GM15510 (cell line): Measurements from ENCODE around the gene TMEM121.
A peak's percentile ranks its signal among the peaks of the same experiment; 100 is the strongest.

Experiments used
- POLR2A ChIP-seq: IDR thresholded peaks from 3 replicates; pipeline ENCODE4 v1.6.1; 2011; ENCODE audit warnings: borderline replicate concordance; ENCODE audit not compliant: insufficient read length; ENCODE audit errors: extremely low read depth

TMEM121 gene

DNA sequence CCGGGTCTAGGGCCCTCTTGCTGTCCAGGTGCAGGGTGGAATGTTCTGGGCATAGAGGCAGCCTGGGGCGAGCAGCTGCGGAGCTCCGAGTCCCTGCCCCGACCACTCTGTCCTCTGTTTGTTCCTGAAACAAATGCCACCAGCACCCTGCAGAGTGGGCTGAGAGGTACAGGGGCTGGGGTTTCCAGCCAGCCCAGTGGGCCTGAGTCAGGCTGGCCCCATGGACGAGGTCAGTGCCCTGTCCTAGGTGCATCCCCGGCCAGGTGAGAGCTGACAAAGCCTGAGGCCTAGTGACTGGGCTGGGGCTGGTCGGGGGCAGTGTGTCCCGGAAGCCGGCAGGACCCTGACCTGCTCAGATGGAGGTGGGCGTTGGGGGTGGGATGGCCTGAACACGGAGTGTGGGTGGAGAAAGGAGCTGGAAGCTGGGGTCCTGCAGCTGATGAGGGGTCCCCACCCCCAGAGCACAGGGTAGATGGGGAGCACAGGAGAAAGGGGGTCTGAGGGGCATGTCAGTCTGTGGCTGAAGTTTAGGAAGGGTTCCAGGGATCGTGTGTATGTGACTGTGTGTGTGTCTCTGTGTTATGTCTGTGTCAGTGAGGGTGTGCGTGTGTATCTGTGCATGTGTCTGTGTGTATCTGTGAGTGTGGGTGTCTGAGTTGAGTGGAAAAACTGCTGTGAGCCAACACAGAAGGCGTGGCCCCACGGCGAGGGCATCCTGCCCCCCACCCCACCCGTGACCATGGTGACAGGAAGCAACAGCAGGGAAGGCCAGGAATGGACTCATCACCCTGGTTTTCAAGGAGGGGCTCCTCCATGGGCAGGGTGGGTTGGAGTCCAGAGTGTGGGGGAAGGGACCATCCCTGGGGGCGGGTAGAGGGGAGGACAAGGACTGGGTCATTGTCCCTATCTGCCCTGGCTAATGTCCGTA, 42.0 kb upstream of the TMEM121 start:
- TF ChIP-seq POLR2A, result no peak

GRCh38 chr14:105484997-105485393, 41.4 kb upstream of the TMEM121 start:
- no peak for TF ChIP-seq POLR2A

DNA sequence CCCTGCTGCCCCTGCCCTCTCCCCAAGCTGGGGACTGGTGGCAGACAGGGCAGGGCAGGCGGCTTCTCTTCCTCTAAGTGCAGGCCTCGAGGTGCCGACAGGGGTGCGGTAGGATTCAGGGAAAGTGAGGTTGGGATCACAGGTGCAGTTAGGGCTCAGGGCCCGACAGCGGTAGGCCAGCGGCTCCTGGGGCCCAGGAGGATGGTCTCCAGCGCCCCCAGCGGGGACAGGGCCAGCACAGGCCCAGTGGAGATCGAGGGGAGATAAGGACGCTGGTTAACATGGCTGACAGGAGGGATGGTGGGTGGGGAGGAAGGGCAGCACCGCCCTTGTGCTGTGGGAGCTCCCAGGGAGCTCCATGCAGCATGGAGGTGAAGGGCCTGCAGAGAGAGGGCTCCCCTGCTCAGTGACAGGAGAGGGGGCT, 40.6 kb upstream of the TMEM121 start:
- TF ChIP-seq POLR2A, result no peak

GRCh38 chr14:105486163-105486973, 40.0 kb upstream of the TMEM121 start, which contains the start of gene CRIP1:
Gene CRIP1, plus strand, starts transcription at chr14:105486886. Its CDS starts 374 bp downstream, at chr14:105487260.
- TF ChIP-seq POLR2A, result no peak

GRCh38 chr14:105486974-105487448, 39.4 kb upstream of the TMEM121 start:
- peak; percentile 84 for TF ChIP-seq POLR2A

GRCh38 chr14:105487449-105487985, 38.9 kb upstream of the TMEM121 start:
- TF ChIP-seq POLR2A, result peak; percentile 7

GRCh38 chr14:105487986-105488777, 38.2 kb upstream of the TMEM121 start:
- TF ChIP-seq POLR2A, result no peak

DNA sequence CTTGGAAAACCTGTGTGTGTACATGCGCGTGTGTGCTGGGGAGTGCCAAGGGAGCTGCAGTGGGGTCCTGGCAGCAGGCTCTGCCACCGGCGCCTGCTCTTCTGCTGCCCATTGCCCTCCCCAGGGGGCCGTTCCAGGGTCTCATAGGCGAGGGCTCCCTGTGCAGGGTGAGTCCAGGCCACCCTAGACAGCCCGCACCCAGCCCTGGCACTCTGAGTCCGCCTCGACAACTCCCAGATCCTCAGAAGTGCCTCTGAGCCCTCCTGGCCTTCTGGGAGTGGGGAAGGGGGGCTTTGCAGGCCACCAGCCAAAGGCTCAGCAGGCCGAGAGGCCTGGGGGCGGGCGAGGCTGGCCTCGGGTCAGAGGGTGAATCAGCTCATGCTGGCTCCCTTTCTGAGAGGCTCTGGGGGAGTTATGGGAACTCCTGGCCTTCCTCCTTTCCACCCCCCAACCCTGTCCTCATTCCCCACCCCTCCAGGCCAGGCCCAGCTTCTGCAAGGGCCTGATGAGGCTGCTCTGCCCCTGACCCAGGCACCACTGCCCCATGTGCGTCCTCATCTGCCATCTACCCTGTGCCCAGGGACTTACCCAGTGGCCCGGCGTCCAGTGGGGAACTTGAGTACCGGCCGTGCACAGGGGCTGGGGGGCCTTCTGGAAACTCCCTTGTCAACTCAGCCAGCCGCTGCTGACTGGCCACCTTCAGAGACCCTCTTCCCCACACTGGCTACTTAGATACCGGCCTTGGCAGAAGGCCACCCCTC, 37.4 kb upstream of the TMEM121 start:
- TF ChIP-seq POLR2A, result no peak

DNA sequence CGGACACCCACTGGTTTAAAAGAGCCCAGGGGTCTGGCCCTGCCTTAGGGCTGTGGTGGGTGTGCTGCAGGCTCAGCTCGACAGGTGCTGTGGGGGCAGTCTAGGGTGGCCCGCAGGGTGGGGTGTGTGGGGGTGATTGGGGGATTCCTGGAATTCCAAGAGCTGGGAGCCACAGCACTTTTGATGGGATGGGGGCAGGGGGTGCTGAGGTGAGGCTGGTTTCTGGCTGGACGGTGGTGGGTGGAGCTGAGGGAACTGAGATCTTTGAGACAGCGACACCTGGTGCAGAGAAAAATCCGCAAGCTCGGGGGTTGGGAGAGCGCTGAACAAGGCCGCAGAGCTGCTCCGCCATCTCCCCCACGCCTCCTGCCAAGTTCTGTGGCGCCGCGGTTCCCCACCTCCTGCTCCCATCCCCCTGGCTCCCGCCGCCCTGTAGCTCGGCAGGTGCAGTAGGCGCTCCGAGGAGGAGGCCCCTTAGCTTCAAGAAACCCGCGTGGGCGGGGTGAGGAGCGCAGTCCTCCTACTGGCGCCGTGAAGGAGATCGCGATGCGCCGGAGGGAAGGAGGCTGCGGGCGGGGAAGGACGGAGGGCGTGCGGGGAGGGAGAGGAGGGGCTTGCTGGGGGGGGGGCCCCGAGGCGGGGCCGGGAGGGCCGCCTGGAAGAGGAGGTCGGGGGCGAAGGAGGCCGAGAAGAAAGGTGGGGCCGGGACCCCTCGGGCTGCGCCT, 36.7 kb upstream of the TMEM121 start:
- TF ChIP-seq POLR2A, result no peak

DNA sequence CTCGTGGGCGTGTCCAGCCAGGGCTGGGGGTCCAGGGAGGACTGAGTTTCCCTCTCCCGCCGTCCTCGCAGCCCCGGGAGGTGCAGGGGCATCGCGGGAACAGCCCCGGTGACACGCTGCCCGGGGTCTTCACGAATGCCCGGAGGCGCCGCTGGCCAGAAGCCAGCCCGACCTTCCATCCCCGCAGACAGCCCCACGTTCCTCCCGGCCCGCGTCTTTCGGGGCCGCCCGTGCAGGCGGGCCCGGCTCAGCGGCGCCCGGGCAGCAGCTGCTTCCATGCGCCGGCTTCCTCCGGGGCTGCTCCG, 36.2 kb upstream of the TMEM121 start:
- TF ChIP-seq POLR2A, result no peak

DNA sequence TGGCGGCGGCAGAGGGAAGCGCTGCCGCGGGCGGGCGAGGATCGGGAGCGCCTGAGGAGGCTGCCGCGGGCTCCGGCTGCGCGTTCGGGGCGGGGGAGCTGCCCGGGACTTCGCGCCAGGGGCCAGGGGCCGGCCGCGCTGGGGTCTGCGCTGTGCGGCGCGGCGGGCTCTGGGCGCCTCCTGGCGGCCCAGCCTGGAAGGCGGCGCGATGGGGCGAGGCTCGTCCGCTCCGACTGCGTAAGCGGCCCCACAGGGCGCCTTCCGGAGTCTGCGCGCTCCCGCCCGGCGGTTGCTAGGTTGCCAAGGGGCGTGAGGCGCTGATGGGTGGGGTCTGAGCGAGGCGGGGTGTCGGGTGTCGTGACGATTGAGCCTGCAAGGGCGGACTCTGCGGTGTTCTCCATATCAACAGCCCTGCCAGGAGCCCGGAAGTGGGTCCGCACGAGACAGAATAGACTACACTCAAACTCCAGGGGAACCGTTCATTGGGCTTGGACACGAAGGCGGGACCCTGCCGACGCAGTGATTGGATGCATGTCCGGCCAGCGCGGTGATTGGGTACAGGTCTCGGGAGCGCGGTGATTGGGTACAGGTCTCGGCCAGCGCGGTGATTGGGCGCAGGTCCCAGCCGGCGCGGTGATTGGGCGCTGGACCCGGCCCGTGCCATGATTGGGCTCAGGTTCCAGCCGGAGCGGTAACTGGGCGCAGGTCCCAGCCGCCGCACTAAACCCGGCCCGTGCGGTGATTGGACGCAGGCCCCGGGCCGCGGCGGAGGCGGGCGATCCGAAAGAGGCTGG, 35.6 kb upstream of the TMEM121 start, which contains the start of gene TEDC1:
Gene TEDC1 (plus strand): TSS at position 675 of the 794 bp plus-strand sequence. CDS start 130 bp downstream, outside the sequence.
- peak; percentile 83 for TF ChIP-seq POLR2A

- no peak for TF ChIP-seq POLR2A
Observed at GRCh38 chr14:105491366-105491973, 34.9 kb upstream of the TMEM121 start.
